ENCODE data around the gene PKNOX1.

PKNOX1 gene

GRCh38 chr21:42980312-42981213 lies 6.2 kb downstream of the PKNOX1 start:
- TF ChIP-seq CTCF (IDR thresholded peaks at IDR 0.05; ENCODE audit: low read depth, low read length), result no peak
- no peak for DNase-seq (ENCODE audit: low read depth in 2 of 2)

DNA sequence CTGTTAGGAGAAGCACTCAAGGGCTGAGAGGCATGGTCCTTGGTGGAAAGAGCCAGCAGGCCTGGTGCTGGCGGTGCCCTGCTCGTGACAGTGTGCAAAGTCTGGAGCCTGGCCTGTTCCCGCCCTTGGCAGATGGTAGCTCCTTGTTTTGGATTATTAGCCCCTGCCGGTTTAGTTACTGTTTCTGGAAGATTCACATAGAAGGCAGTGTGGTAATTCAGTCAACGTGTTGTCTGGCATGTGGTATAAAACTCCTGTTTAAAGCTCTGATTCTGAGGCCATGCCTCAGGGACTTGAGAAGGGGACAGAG lies 6.8 kb downstream of the PKNOX1 start:
- no peak for DNase-seq (ENCODE audit: low read depth in 2 of 2)
- TF ChIP-seq CTCF (IDR thresholded peaks at IDR 0.05; ENCODE audit: low read depth, low read length), result no peak

More at GRCh38 chr21:42980312-42981213, 6.2 kb downstream of the PKNOX1 start:
- no peak overlapping the region for H3K4me3 ChIP-seq (replicated peaks in 1 of 2; ENCODE audit: low read depth in 2 of 2, low read length in 2 of 2)

DNA sequence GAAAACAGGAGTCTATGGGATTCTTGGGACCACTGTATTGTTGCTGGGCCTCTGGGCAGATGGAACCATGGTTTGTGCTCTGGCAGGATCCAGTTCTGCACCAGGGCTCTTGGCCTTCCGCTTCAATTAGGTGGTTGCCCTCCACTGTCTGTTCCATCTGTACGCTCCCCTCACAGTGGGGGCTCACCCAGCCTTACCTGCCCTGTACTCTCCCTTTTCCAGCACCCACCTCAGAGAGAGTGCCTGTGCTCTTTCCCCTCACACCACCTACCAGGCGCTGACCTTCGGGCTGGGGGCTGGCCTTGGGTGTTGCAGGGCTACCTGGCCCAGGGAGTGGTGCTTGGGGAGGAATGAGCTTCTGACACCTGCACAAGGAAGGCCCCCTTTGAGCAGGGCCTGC lies 7.5 kb downstream of the PKNOX1 start:
- H3K4me3 ChIP-seq (replicated peaks in 1 of 2; ENCODE audit: low read depth in 2 of 2, low read length in 2 of 2), result no peak overlapping the region
- no peak for TF ChIP-seq CTCF (IDR thresholded peaks at IDR 0.05; ENCODE audit: low read depth, low read length)
- no peak for DNase-seq (ENCODE audit: low read depth in 2 of 2)

More for the DNA sequence above, 6.8 kb downstream of the PKNOX1 start:
- H3K4me3 ChIP-seq (replicated peaks in 1 of 2; ENCODE audit: low read depth in 2 of 2, low read length in 2 of 2), result no peak overlapping the region

- H3K4me3 ChIP-seq (replicated peaks in 1 of 2; ENCODE audit: low read depth in 2 of 2, low read length in 2 of 2), result no peak overlapping the region
- TF ChIP-seq CTCF (IDR thresholded peaks at IDR 0.05; ENCODE audit: low read depth, low read length), result no peak
- no peak for DNase-seq (ENCODE audit: low read depth in 2 of 2)
These were observed 8.7 kb downstream of the PKNOX1 start for GRCh38 chr21:42983103-42983502.

DNA sequence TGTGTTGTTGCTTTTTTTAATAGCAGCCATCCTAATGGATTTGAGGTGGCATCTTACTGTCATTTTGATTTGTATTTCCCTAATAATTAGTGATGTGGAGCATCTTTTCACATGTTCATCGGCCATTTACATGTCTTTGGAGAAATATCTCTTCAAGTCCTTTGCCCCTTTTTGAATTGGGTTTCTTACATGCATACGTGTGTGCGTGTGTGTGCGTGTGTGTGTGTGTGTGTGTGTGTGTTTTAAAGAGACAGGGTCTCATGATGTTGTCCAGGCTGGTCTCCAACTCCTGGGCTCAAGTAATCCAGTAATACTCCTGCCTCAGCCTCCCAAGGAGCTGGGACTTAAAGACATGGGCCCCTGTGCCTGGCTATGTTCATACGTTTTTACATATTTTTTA lies 9.5 kb downstream of the PKNOX1 start:
- no peak for DNase-seq (ENCODE audit: low read depth in 2 of 2)
- H3K4me3 ChIP-seq (replicated peaks in 1 of 2; ENCODE audit: low read depth in 2 of 2, low read length in 2 of 2), result no peak overlapping the region
- no peak for TF ChIP-seq CTCF (IDR thresholded peaks at IDR 0.05; ENCODE audit: low read depth, low read length)

DNA sequence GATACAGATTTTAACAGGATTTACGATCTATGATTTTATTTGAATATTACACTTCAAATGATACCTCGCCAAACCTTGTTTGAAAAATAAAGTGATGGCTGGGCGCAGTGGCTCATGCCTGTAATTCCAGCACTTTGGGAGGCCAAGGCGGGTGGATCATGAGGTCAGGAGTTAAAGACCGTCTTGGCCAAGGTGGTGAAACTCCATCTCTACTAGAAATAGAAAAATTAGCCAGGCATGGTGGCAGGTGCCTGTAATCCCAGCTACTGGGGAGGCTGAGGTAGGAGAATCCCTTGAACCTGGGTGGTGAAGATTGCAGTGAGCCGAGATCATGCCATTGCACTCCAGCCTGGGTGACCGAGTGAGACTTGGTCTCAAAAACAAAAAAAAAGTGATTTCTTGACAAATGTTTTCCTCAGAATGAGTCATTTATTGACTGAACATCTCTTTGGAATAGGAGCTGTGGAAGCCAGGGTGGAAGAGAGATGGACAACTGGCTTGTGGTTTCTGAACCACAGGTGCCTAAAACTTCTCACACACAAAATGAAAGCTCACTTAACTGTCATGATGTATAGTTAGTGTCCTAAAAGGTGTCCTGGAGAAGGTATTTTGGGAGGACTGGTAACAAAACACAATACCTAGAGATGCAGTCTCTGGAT lies 11.9 kb downstream of the PKNOX1 start:
- no peak overlapping the region for H3K4me3 ChIP-seq (replicated peaks in 1 of 2; ENCODE audit: low read depth in 2 of 2, low read length in 2 of 2)
- no peak for TF ChIP-seq CTCF (IDR thresholded peaks at IDR 0.05; ENCODE audit: low read depth, low read length)
- peak in 1 of 2 donors; percentile 17 for DNase-seq (ENCODE audit: low read depth in 2 of 2)
